ENCODE measurements around the gene AGMAT. TPM values are rescaled to one million over a fixed set of nuclear protein-coding genes. Genes with fewer than 3 reads are reported as not detected.

AGMAT gene
- total and polyA plus RNA-seq, 2 of the 13 experiments (the other 11 are each of a cell fraction or from before 2014, with no cell fraction given), result 59.1 to 174 TPM

- TF ChIP-seq ZUFSP (CRISPR knock-in tag; IDR thresholded peaks at IDR 0.05; ENCODE audit: borderline replicate concordance), result no peak
- TF ChIP-seq ZNF44 (CRISPR knock-in tag; IDR thresholded peaks at IDR 0.05), result no peak
- TF ChIP-seq ZNF33A (CRISPR knock-in tag; IDR thresholded peaks at IDR 0.05; ENCODE audit: borderline replicate concordance), result no peak
- no peak for TF ChIP-seq ZNF776 (CRISPR knock-in tag; IDR thresholded peaks at IDR 0.05)
- TF ChIP-seq PBX2 (CRISPR knock-in tag; IDR thresholded peaks at IDR 0.05), result no peak
- no peak for TF ChIP-seq RNF219 (CRISPR knock-in tag; IDR thresholded peaks at IDR 0.05)
- no peak for TF ChIP-seq HMGXB3 (CRISPR knock-in tag; IDR thresholded peaks at IDR 0.05; ENCODE audit: borderline replicate concordance)
- TF ChIP-seq HNRNPH1 (optimal IDR thresholded peaks at IDR 0.05; ENCODE audit: low read depth, low read length), result no peak
- no peak for TF ChIP-seq BATF2 (CRISPR knock-in tag; IDR thresholded peaks at IDR 0.05)
- peak; percentile 61 for TF ChIP-seq POGZ (CRISPR knock-in tag; IDR thresholded peaks at IDR 0.05)
- no peak for TF ChIP-seq ATAD3A (CRISPR knock-in tag; IDR thresholded peaks at IDR 0.05)
- no peak for TF ChIP-seq AKAP8 (CRISPR knock-in tag; IDR thresholded peaks at IDR 0.05)
- TF ChIP-seq MYPOP (CRISPR knock-in tag; IDR thresholded peaks at IDR 0.05), result no peak
- TF ChIP-seq NR1H2 (CRISPR knock-in tag; IDR thresholded peaks at IDR 0.05; ENCODE audit: borderline replicate concordance, low read depth), result no peak
- 0 out of 2 replicates have a peak, but pooled peaks have one; percentile 67 for TF ChIP-seq KDM4B (CRISPR knock-in tag; IDR thresholded peaks at IDR 0.05)
- TF ChIP-seq ZNF737 (CRISPR knock-in tag; IDR thresholded peaks at IDR 0.05; ENCODE audit: borderline replicate concordance), result no peak
Measured at GRCh38 chr1:15526490-15527339, 58.1 kb downstream of the AGMAT start, which contains the start of gene DNAJC16 (continued).
